ENCODE results near the gene TEAD4.

Gene TEAD4

GRCh38 chr12:3034067-3034750, 75.0 kb downstream of the TEAD4 start:
- peak; percentile 24 for DNase-seq

- no peak for DNase-seq
Observed at GRCh38 chr12:3035171-3035570, 76.0 kb downstream of the TEAD4 start.

DNA sequence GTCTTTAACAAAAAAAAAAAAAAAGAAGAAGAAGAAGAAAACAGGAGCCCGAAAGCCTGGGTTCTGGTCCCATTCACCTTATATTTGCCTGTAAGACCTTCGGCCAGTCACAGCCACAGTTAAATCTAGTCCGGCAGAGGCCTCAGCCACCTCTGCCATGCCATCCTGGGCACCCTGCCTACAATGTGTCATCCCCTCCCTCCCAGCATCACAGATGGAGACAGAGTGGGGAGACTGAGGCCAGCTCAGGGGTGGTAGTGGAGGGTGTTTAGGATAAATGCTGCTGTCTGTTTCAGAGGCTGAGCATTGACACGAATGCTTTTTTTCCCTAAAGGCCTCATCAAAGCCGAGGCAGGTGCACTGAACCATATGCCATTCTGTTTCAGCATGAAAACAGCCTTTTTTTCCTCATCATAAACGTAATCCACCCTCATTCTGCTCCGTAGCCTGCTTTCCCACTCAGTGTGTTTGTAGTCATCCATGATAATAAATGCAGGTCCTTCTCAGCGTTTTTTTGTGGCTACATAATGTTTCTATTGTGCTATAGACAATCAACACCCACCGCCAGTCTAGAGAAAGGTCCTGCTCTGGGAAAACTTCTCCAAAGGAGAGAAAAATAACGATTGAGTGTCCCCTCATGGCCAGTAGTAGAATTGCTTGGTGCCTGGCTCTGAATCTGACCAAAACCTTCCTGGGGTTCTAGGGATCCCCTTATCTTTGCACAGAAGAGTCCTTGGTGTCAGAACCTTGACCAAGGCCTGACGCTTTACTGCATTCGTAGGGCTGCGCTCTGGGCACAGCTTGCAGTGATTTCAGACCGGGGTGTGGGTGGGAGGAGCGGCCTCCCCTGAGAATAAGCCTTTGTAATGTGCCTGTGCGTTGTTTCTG, 76.9 kb downstream of the TEAD4 start:
- DNase-seq = no peak

GRCh38 chr12:3036901-3037600, 77.9 kb downstream of the TEAD4 start:
- no peak for DNase-seq

DNA sequence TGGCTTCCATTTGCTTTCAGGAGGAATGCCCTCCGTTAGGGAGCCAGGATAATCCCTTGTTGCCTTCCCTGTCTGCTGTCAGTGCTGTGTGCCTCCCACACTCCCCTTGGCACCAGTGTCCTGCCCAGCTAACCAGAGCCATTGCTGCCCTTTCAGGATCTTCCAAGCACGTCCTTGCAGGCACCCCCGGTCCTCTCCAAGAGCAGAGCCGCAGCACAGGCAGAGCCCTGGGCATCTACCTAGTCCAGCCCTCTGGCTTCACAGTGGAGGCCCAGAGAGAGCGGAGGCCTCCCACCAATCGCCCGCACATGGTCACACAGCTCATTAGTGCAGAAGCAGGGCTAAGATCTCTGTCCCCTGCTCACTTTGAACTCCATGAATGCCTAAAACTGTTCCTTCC, 79.0 kb downstream of the TEAD4 start:
- DNase-seq = no peak

DNA sequence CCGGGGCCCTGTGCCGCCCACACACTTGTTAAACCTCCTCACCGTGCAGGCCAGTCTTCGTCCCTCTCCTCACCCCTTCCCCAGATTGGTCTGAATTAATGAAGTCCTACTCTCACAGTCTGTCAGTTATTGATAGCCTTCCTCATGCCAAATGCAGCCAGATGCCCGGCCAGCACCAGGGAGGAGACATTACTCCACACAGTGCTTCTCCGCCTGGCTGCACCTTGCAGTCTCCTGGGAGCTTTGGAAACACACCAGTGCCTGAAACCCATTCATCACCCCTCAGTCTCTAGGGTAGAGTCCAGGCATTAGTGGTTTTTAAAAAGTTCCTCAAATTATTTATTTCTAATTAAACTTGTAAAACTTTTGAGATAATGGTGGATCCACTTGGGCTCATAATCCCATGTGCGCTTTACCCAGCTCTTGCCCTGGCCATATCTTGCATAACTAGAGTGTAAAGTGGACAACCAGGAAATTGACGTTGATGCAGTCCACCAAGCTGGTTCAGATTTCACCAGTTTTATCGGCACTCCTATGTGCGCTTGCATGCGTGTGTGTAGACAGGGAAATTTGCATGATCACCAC, 79.8 kb downstream of the TEAD4 start:
- no peak for DNase-seq

DNA sequence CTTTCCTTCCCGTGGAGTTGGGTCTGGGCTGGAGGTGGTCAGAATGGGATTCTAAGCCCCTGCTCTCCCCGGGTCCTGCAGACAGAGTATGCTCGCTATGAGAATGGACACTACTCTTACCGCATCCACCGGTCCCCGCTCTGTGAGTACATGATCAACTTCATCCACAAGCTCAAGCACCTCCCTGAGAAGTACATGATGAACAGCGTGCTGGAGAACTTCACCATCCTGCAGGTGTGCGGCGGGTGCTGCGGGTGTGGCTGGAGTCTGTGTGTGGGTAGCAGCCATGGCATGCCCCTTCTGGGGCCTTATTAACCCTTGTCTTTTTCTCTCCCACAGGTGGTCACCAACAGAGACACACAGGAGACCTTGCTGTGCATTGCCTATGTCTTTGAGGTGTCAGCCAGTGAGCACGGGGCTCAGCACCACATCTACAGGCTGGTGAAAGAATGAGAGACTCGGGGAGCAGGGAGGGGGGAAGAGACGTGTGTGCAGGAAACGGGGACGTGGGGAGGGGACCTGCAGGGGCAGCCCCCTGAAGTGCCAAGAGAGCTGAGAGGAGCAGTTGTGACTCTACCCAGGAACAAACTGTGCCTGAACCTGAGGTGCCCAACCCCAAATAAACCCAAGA, 80.9 kb downstream of the TEAD4 start:
- no peak for DNase-seq

DNA sequence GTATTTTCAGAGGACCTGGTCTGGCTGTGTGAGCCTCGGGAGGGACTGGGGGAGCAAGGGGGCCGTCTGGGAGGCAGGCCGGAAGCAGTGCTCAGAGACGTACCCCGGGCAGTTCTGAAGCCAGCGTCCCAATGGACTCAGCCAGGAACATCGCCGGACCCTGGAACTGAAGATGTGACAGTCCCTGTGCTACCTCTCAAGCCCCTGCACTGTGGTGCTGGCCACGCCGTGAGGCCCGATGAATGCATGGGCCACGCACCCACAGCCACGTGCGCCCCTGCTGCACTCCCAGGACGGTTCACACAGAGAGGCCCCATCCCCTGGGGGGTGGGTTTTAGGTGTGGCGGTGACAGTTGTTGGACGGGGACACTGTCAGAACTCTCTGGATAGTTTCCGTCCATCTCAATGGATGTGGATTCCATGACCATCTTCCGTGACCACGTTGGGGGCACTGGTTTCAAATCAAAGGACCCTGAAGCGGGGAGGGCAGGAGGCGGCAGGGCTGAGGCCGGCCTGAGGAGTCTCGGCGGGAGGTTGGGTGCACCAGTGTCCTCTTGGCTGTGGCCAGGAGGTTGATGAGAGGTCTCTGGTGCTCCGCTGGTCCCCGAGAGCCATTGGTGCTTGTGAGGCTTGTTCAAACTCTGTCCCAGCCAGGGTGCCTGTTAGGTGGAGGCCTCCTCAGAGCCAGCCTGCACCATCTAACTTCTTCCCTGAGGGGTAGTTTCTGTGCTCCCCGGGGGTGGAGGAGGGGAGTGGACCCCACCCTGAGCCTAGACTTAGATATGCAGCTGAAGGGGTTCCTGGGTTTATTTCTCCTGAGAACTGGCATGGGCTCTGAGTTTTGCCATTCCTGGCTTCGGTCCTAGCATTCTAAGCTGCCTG, 81.7 kb downstream of the TEAD4 start:
- no peak for DNase-seq

DNA sequence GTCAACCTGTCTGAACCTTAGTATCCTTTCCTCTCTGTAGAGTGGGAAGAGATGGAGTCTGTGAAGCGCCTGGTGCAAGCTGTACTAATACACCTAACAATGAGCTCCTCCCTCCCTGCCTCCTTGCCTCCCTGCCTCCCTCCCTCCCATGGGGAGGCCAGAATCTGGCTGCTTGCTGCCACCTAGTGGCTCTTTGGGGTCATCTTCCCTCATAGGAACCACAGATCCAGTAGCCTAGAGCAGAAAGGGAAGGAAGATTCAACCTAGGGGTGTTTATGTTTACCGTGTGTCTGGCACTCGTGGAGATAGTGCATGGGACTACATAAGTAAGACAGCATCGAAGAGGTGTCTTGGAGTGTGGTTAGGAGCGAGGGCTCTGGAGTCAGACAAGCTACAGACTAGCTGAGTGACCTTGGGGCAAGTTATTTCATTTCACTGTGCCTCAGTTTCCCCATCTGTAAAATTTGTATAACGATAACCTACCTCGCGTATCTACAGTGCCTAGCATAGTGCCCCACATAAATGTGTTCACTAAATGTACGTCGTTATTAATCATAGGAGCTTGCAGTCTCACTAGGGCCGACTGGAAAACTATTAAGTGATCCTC, 82.5 kb downstream of the TEAD4 start:
- peak; percentile 52 for DNase-seq

DNA sequence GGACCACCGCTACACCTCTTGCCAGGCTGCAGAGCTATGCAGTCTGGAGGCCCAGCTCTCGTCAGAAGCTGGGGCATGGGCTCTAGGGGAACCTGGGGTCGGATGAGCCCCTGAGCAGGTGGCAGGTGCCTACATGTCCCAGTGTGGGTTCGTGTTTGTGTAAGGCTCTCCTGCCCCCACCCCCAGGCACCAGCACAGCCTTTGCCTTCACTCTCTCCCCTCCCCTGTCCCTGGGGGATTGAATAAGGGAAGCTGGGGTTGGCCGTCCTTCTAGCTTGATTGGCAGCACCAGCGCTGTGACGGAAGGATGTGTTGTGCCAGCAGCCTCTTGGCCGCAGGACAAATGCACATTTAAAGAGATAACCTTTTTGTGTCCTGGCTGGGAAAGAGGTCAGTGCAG, 83.2 kb downstream of the TEAD4 start:
- no peak for DNase-seq

DNA sequence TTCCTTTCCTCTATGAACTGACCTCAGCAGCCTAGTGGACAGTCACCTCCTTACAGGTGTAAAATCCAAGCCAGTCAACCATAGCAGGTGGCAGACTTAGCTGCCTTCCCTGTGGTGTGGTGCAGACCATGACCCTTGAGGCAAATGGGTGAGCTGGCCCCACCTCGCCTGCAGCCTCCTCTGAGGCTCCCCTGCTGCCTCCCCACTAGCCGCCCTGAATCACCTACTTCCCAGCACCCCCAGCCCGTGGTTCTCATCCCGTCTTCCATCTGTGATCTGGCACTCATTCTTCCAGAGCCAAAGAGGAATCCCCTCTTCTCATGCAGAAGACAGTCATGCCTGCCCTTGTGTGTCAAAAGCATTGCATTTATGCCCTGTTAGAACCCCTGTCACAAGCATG, 83.6 kb downstream of the TEAD4 start:
- DNase-seq = no peak

DNA sequence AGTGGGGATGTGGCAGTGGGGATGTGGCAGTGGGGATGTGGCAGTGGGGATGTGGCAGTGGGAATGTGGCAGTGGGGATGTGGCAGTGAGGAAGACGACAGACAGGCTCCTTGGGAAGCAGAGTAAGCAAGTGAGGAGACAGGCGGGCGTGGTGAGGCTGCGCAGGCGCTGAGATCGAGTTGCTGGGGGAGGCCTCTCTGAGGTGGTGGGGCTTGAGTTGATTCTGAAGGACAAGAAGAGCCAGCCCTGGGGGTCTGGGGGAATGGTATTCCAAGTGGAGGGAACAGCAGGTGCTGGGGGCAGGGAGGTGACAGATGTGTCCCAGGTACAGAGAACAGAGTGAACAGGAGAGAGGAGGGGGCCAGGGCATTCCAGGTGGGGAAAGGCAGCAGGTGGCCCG, 84.2 kb downstream of the TEAD4 start:
- no peak for DNase-seq

- no peak for DNase-seq
Observed at GRCh38 chr12:3044141-3044630, 85.0 kb downstream of the TEAD4 start.

DNA sequence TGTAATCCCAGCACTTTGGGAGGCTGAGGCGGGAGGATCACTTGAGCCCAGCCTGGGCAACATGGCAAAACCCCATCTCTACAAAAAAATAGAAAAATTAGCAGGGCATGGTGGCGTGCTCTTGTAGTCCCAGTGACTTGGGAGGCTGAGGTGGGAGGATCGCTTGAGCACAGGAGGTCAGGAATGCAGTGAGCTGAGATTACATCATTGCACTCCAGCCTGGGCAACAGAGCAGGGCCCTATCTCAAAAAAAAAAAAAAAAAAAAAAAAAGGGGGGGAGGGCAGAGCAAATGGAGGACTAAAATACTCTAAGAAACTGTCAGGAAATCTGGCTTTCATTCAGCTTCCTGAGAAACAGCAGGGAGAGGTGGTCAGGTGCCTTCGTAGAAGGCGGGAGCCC, 86.3 kb downstream of the TEAD4 start:
- no peak for DNase-seq

GRCh38 chr12:3045989-3046388, 86.8 kb downstream of the TEAD4 start:
- DNase-seq = no peak

- no peak for DNase-seq
Observed at GRCh38 chr12:3046441-3047200, 87.4 kb downstream of the TEAD4 start.

DNA sequence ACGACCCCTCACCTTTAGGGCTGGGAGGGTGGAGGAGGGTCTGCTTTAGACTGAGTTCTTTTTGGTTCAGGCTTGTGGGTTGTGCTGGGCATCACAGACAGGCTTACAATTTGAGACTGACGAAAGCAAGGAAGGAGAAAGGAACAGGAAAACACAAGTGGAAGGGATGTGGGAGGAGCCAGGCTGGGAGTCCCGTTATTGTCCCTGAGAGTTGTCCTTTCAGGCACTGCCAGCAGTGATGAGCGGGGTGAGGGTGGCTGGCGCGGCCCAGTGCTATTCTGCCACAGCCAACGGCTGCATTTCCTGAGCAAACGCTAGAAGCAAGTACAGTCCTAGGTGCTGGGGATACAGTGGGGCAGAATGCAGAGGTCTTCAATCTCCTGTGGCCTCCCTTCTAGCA, 88.8 kb downstream of the TEAD4 start:
- no peak for DNase-seq

- no peak for DNase-seq
Observed at GRCh38 chr12:3048540-3048939, 89.3 kb downstream of the TEAD4 start.

DNA sequence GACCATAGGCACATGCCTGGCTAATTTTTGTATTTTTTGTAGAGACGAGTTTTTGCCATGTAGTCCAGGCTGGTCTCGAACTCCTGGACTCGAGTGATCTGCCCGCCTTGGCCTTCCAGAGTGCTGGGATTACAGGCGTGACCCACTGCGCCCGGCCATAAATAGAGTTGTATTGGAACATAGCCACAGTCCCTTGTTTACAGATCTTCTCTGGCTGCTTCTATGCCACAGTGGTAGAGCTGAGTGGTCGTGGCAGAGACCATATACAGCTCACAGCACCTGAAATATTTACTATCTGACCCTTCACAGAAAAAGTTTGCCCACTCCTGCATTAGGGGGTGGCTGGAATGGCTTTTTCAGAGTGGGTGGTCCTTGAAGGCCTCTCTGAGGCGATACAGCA, 90.0 kb downstream of the TEAD4 start:
- DNase-seq = no peak

DNA sequence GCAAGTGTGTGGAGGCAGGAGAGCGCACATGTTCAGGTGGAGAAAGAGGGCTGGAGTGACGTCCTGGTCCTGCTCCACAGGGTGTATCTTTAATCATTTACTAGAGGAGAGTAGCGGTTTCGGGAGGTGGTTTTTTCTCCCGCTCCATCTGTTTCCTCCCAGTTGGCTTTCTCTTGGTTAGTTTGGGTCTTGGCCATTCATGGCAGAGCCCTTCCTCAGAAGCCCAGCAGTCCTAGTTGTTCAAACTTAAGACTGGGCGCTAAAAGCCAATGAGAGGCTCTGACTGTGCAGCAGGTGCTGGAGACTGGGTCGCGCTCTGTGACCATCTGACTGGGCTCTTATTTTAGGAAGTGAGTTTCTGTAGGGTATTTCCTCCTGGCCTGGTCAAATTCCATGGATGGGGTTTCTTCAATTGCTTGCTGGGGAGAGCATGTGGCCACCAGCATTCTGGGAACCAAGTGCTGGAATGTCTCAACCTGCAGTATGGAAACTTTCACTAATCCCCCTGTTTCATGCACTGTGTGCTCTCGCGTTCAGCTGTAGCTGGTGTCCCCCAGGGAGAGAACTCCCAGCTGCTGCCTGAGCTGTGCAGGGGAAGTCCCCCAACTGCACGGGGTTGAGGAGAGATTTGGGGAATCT, 90.5 kb downstream of the TEAD4 start:
- DNase-seq = no peak
